ENCODE measurements around the gene CDCA4.
A peak's percentile ranks its signal among the peaks of the same experiment; 100 is the strongest.

CDCA4 gene

GRCh38 chr14:104989951-104990303 lies 31.0 kb downstream of the CDCA4 start:
- DNase-seq (ENCODE audit: low read depth in 2 of 2): no peak

GRCh38 chr14:104989236-104989950 lies 31.5 kb downstream of the CDCA4 start:
- no peak for DNase-seq (ENCODE audit: low read depth in 2 of 2)

GRCh38 chr14:104986487-104987164 lies 34.3 kb downstream of the CDCA4 start:
- DNase-seq (ENCODE audit: low read depth in 2 of 2): no peak

GRCh38 chr14:104985675-104986486 lies 35.0 kb downstream of the CDCA4 start, which contains the start of gene CLBA1:
Gene CLBA1 (plus strand): TSS chr14:104985788. CDS start chr14:104986432, 644 bp downstream.
- peak; percentile 68 to 74 for DNase-seq (ENCODE audit: low read depth in 2 of 2)

- no peak for DNase-seq (ENCODE audit: low read depth in 2 of 2)
Observed at GRCh38 chr14:104984056-104984894, 36.6 kb downstream of the CDCA4 start.

GRCh38 chr14:104983231-104983721 lies 37.6 kb downstream of the CDCA4 start:
- DNase-seq (ENCODE audit: low read depth in 2 of 2): no peak

- DNase-seq (ENCODE audit: low read depth in 2 of 2): no peak
Observed at GRCh38 chr14:104982548-104983230, 38.2 kb downstream of the CDCA4 start.

- DNase-seq (ENCODE audit: low read depth in 2 of 2): no peak
Observed at GRCh38 chr14:104981699-104982541, 39.0 kb downstream of the CDCA4 start.

- DNase-seq (ENCODE audit: low read depth in 2 of 2): no peak
Observed at GRCh38 chr14:104980611-104981531, 40.0 kb downstream of the CDCA4 start.

- DNase-seq (ENCODE audit: low read depth in 2 of 2): no peak
Observed at GRCh38 chr14:104979758-104980610, 40.9 kb downstream of the CDCA4 start.

GRCh38 chr14:104978746-104979691 lies 41.9 kb downstream of the CDCA4 start:
- DNase-seq (ENCODE audit: low read depth in 2 of 2): no peak

GRCh38 chr14:104977681-104978653 lies 42.9 kb downstream of the CDCA4 start, which contains the start of gene AHNAK2:
Gene AHNAK2 (minus strand): TSS chr14:104978374. CDS start chr14:104978237, 137 bp downstream.
- no peak for DNase-seq (ENCODE audit: low read depth in 2 of 2)

GRCh38 chr14:104977008-104977680 lies 43.7 kb downstream of the CDCA4 start:
- DNase-seq (ENCODE audit: low read depth in 2 of 2): no peak

- DNase-seq (ENCODE audit: low read depth in 2 of 2): peak; percentile 74 to 76
Observed at GRCh38 chr14:104976198-104977007, 44.5 kb downstream of the CDCA4 start.
